T1000 (cell line): ENCODE measurements around the gene ANAPC5.
"Not testable (repeated sequence)": the region's sequence is repeated elsewhere in the genome, so short reads cannot be mapped to it uniquely, and the experiment has no call there.

Experiments
- DNase-seq: peaks from one replicate; lab custom pipeline; 2025; ENCODE audit warnings: mixed read lengths; lab: John Stamatoyannopoulos, UW

The ANAPC5 gene

DNA sequence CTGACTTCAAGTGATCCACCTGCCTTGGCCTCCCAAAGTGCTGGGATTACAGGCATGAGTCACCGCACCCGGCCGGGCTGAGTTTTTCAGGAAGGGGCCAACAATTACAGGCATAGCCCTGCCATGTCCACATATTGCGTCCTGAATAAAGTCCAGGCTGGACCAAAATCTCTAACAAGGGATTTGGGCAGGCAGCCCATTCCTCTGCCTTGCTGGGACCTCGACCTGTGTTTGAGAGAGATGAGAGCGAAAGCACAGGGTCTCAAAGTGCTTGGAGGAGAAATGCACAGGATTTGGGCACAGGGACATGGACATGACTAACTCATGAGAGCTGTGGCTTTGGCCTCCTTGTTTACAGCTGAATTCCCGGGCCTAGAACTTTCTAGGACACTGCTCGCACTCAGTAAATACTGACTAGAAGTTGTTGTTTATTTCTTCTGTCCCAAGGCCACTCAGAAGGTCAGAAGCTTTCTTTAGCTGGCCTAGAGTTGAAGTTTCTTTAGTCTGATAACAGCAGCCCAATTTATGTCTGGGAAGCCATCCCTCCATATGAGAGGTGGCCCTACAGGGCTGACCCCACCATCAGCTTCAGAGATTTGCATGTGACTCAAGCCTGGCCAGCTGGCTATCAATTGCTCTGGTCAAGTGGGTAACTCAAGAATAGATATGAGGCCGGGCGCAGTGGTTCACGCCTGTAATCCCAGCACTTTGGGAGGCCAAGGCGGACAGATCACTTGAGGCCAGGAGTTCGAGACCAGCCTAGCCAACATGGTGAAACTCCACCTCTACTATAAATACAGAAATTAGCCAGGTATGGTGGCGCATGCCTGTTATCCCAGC is 67.4 kb downstream of the ANAPC5 start:
- no peak for DNase-seq

DNA sequence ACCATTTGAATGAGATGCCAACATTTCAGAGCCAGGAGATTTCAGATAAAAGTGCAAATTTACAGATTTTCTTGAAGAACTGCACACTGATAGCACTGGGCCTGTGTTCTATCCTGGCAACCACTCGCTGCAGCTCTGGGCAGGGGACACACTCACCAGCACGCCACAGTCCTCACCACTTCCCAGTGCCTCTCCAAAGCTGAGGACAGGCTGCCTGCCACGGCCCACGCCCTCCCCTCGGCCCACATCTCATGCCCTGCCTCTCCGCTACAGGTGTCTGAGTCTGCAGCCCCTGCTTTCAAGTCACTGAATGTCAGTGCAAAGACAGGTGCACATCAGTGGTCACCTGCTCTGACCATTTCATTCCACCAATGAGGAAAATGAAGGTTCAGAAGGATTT is 68.4 kb downstream of the ANAPC5 start:
- no peak for DNase-seq

DNA sequence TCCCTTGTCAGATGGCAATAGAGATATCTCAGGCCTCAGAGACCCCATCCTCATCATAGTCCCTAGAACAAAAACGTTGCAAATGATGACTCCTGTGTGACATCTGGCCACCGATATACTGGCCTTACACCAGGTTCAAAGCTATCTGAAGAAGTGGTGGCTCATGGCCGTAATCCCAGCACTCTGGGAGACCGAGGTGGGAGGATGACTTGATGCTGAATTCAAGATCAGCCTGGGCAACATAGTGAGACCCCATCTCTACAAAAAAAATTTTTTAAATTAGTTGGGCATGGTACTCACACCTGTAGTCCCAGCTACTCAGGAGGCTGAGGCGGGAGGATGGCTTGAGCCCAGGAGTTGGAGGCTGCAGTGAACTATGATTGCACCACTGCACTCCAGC is 68.8 kb downstream of the ANAPC5 start:
- no peak for DNase-seq

DNA sequence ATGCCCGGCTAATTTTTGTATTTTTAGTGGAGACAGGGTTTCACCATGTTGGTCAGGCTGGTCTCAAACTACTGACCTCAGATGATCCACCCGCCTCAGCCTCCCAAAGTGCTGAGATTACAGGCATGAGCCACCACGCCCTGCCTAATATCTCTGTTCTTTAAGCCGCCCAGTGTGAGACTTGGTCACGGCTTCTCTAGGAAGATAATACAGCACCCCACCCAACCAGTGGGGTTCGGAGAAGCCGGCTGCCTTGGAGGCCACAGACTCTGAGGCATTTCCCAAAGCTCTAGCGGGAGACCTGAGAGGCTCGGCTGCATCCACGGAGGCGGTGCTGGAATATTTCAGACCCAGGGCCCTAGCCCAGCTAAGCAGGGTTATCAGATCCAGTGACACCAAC is 69.3 kb downstream of the ANAPC5 start:
- DNase-seq: not testable (repeated sequence)

DNA sequence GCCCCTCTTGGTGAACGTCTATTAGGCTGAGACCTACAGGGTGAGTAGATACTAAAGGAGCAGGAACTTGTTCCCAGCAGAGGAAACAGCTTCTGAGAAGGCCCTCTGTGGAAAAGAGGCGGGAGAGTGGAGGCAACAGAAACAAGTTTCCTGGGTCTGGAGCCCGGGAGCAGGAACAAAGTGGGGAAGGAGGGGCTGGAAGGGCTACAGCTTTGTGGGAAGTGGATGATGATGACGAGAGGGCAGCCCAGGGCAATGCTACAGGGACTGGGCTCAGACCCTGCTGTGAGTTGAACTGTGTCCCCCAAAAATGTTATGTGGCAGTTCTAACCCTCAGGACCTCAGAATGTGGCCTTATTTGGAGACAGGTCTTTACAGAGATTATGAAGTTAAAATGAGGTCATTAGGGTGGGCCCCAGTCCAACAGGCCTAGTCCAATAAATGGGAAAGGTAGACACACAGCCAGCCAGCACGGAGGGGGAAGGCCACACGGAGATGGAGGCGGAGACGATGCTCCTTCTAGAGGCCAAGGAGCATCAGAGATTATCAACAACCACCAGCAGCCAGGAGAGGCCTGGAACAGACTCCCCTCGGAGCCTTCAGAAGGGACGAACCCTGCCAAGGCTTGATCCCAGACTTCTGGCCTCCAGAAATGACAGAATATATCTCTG is 70.0 kb downstream of the ANAPC5 start:
- no peak for DNase-seq

DNA sequence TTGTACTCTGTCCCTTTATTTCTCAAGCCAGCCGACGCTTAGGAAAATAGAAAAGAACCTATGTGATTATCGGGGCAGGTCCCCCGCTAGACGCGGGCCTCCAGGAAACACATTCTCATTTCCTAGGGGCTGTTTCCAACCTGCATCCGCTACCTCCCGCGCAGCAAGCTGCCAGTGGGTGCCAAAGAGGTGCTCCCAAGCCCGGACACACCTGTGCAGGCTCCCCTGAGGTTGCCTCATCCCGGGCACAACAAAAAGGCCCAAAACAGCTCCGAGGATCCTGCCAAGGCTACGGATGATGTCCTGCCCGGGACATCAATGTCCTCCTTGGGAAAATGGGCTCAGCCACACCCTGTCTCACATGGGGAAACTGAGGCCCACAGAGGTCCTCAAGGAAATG is 71.1 kb downstream of the ANAPC5 start:
- not testable (repeated sequence) for DNase-seq

DNA sequence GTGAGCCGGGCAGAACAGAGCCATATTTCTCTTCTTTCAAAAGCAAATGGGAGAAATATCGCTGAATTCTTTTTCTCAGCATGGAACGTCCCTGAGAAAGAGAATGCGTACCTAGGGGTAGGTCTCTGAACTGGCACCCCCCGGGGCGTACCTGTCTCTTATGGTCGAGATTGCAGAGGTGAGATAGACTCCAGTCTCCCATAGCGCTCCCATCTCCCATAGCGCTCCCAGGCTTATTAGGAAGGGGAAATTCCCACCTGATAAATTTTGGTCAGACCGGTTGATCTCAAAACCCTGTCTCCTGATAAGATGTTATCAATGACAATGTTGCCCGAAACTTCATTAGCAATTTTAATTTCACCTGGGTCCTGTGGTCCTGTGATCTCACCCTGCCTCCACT is 71.7 kb downstream of the ANAPC5 start:
- not testable (repeated sequence) for DNase-seq

DNA sequence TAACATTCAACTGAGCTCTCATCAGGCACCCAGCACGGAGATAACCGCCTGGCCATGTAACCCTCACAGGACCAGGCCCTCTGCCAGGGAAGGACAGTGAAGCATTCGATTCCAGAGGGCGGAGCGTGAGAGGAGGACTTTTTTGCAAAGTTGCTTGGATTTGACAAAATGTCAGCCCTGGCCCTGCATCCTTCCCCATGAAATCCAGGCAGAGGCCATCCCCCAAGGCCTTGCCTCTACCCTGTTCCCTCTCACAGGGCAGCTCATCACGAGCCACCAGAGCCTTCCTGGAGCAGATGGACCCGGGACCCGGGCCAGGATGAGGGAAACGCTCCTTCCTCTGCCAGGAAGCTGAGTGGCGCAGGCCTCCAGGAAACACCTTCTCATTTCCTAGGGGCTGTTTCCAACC is 72.7 kb downstream of the ANAPC5 start:
- DNase-seq: no peak

DNA sequence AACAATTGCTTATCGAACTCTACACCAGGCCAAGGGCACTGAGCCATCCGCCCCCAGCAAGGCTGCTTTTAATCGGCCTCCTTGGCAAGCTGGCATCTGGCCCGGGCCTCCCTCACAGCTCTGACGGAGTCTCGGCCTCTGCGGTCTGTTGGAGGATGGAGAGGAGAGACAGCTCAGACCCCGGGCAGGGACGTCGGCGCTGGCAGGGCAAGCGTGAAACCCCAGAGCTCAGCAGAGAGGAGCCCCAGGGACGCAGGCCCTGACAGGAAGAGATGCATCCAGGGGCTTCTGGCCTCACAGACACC is 73.2 kb downstream of the ANAPC5 start:
- DNase-seq: no peak

DNA sequence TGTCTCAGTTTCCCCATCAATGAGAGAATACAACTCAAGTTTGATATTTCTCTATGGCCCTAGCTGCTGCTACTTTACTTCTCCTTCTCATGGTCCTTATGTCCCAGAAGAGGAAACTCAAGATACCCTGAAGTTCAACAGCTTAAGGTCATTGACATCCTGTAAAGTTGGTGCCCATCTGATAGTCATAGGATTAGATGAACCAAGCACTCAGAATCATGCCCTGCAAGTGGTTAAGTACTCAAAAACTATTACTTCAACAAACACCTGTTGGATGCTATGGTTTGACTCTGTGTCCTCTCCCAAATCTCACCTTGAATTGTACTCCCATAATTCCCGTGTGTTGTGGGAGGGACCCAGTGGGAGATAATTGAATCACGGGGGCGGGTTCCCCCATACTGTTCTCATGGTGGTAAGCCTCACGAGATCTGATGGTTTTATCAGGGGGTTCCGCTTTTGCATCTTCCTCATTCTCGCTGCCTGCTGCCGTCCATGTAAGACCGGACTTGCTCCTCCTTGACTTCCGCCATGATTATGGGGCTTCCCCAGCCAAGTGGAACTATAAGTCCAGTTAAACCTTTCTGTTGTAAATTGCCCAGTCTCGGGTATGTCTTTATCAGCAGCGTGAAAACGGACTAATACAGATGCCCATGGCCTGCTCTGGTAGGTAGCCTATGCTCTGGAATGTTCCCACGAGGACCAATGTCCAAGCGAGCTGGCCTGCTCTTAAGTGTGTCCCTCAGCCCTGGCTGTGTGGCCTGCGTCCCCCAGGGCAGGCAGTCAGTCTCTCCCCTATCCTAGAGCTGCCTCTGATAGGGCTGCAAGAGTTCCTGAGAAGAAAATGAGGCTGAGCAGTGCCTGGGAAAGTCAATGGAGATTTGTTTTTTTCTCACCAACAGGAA is 73.8 kb downstream of the ANAPC5 start:
- no peak for DNase-seq

DNA sequence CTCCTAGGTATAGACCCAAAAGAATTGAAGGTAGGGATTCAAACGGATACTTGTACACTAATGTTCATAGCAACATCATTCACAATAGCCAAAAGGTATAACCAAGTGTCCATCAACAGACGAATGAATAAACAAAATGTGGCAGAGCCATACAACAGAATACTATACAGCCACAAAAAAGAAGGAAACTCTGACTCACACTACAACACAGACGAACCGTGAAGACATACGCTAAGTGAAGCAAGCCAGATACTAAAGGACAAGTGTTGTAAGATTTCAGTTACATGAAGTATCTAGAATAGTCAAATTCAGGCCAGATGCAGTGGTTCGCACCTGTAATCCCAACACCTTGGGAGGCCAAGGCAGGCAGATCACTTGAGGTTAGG is 74.8 kb downstream of the ANAPC5 start:
- DNase-seq: no peak

DNA sequence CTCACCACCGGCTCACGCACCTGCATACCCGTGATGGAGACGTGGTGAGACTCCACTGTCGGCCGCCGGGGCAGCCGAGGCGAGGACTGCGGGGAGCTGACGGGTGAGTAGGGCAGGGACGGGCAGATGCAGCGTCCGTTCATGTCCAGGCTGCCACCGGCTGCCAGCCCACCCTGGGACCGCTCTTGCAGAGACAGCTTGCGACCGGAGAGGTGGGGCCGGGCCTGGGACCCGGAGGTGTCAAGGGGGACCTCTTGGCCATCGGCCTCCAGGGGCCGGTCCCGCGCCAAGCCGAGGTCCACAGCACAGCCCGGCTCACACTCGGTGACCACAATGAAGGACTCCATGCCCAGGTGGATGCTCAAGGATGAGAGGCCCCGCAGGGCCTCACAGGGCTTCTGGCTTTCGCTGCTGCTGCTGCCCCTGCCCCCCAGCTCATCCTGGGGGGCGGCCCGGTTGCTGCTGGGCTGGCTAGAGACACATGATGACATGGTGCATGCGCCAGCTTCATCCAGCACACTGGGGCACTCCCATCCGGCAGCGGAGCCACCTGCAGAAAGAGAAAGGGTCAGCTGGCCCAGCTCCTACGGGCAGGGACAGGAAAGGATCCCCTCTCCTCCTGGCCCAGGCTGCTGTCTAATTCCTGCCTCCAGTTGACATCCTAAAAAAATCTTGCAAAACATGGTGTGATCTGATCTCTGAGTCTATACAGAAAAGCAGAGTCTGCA is 78.0 kb downstream of the ANAPC5 start:
- no peak for DNase-seq

DNA sequence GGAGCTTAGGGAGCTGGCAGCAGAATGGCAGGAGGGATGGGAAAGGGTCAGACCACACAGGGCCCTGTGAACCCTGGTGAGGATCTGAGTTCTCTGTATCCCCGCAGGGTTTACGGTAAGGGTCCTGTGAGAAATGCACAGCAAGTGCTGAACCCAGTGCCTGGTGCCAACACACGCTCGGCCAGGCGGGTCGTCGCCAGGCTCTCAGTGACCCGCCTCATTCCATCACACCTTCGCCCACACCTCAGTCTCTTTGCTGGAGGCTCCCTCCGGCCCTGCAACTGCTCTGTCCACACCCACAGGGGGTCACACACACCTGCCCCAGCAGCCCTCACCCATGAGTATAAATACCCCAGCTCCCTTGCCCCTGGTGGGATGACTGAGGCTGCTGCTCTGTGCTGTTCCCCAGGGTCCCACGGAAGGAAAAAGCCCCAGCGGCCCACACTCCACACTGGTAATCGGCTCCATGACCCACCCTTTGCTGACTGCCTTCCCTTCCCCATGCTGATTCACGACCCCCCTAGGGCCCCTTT is 78.8 kb downstream of the ANAPC5 start:
- DNase-seq: no peak

DNA sequence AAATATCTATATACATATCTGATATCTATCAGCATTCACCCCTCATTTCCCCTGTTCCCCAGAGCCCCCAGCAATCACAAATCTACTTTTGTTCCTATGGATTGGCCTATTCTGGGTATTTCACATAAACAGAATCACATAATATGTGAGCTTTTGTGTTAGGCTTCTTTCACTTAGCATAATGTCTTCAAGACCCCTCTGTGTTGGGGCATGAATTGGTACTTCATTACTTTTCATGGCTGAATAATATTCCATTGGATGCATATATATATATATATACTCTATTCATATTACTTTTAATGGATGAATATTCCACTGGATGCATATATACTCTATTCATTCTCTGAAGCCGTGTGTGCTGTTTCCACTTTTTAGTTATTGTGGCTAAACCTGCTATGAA is 84.4 kb downstream of the ANAPC5 start:
- DNase-seq: no peak

DNA sequence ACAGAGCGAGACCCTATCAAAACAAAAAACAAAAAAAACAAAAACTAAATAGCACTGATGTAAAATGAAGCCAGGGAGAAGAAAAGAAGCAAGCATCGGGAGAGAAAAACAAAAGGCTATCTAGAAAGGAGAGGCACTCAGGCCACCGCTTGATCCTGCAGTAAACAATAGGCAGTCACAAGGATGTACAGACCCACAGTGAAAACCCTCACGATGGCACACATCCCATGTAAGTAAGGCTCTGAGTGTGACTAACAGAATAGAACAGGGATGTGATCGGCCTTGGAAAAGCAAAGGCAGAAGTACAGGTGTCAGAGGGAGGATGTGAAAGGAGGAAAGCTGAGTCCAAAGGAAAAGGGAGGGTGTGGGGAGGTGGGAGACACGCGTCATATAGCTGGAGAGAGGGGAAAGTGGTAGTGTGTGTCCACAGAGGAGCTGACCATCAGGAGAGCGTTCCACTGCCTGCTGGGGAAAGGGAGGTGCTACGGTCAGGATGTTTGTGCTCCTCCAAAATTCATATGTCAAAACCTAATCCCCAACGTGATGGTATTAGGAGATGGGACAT is 87.2 kb downstream of the ANAPC5 start:
- DNase-seq: no peak

DNA sequence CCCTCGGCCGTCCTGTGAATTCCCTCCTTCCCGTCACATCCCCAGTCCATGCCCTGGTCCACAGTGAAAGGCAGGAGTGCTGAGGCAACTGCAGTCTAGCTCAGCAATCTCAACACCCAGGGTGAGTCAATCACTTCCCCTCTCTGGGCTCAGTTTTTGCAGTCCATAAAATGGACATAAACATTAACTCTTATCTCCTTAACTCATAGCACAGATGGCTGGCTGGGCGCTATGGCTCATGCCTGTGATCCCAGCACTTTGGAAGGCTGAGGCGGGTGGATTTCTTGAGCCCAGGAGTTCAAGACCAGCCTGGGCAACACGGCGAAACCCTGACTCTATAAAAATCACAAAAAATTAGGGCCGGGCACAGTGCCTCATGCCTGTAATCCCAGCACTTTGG is 88.1 kb downstream of the ANAPC5 start:
- DNase-seq: no peak

DNA sequence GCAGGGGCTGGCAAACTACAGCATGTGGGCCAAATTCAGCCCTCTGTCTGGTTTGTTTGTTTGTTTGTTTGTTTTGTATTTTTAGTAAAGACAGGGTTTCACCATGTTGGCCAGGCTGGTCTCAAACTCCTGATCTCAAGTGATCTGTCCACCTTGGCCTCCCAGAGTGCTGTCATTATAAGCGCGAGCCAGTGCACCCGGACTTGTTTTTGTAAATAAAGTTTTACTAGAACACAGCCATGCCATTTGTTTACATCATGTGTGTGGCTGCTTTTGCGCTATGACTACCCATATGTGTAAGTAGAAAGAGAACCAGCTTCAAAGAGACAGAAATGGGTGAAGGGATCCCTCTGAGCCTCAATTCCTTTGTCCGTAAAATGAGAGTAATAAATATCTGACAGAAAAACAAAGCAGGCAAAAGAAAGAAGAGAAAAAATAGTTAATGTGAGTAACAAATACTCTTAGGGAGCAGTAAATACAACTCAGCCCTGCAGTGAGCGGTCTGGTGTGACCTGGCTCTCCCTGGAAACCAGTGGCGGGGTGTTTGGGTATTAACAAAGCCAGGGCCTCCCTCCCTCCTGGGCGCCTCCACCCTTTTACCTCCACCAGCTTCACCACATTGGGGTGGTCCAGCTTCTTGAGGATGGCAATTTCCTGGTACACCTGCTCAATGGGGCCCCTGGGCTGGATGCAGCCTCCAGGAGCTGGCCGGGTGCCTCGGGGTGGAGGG is 88.8 kb downstream of the ANAPC5 start:
- DNase-seq: no peak

DNA sequence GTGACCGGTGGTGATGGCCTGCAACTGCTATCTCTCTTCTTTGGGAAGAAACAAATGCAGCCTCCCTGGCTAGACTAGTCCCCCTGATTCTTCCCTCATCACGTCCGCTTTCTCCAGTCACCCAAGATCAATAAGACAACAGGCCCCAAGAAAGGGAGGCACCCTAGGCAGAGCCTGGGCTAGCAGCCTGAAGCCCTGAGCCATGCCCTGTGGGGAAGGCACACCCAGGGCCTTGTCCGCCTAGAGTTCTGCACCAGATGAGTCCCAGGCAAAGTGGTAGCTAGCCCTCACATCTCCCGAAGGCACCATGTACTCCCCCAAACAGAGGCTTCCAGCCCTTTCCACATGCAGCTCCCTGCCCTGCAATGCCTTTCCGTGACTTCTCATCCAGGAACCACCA is 90.8 kb downstream of the ANAPC5 start:
- DNase-seq: no peak

DNA sequence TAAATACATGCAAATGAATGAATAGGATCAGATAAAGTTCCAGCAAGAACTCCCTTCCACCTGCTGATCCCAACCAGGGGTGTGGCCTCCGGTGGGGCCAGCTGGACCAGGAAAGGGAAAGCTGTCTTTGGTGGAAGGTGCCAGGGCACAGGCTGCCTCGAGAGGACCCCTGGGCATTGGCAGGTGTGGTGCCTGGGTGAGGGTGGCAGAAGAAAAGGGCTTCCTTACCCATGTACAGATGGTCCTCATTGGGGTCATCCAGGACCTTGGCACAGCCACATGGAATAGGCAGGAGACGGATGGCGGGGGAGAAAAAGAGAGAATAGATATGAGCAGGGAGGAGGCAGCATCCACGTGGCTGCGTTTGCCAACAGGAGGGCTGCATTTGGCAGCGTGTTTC is 92.1 kb downstream of the ANAPC5 start:
- DNase-seq: no peak

DNA sequence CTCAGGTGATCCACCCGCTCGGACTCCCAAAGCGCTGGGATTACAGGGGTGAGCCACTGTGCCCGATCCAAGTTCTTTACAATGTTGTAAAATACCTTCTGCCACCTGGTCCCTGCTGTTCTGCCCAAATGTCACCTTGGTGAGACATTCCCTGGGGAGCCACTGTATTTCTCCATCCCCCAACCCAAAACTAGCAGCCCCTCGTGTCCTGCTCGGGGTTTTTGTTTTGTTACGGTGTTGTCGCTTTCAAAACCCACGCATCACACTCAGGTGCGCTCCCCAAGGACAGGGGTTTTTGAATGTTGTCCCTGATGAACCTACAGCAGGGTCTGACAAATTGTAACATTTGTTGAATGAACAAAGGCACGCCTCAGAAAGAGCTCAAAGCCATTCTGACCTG is 93.1 kb downstream of the ANAPC5 start:
- no peak for DNase-seq
